ENCODE measurements around the gene DCBLD2.

DNA sequence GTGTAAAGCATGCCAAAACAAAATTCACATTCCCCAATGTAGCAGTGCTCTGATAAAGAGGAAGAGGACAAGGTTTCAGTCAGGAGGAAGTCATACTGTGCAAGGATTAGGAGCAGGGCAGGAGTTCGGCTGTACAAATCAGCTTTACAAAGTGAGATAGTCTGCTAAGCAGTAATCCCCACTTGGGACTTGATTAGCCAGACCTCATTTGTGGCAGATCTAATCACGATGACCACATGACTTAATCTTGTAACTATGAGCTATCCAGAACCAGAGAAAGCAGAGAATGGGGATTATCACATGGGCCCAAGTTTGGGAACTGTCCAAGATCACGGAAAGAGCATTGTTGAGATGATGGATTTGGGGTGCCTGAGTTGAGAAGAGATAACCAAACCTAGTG lies 7.8 kb downstream of the DCBLD2 start:
- TF ChIP-seq EP300 (IDR thresholded peaks at IDR 0.05) (no peak), POLR2A (IDR thresholded peaks at IDR 0.05) (no peak)
